ENCODE results near the gene RAB3IL1.

The RAB3IL1 gene

GRCh38 chr11:61910187-61911127, 6.9 kb downstream of the RAB3IL1 start:
- Mint-ChIP-seq H3K4me3 (no peak overlapping the region), H3K27me3 (peaks cover 18% of the 10 kb centered on the region), H3K9me3 (no peaks in the 10 kb centered on the region), H3K36me3 (no peaks in the 10 kb centered on the region), H3K4me1 (no peaks in the 10 kb centered on the region), H3K27ac (no peak overlapping the region)
- no peak for DNase-seq
- CTCF ChIA-PET = interaction anchor here (0.7 to 1.9 kb wide), 5 partner anchors 9 to 172 kb away, joined by 3 to 10 read pairs (median 4); no protein-coding TSS in a partner anchor

- H3K4me3 Mint-ChIP-seq = no peak overlapping the region
- CTCF ChIA-PET = interaction anchor here (0.8 to 1.9 kb wide), 6 partner anchors 10 to 199 kb away, joined by 3 to 10 read pairs (median 4); no protein-coding TSS in a partner anchor
- H3K27me3 Mint-ChIP-seq = peaks cover 8% of the 10 kb centered on the region
- H3K9me3 Mint-ChIP-seq = no peaks in the 10 kb centered on the region
- no peaks in the 10 kb centered on the region for H3K36me3 Mint-ChIP-seq
- no peaks in the 10 kb centered on the region for H3K4me1 Mint-ChIP-seq
- no peak overlapping the region for H3K27ac Mint-ChIP-seq
- DNase-seq = no peak
Observed at GRCh38 chr11:61908730-61909316, 8.5 kb downstream of the RAB3IL1 start.

GRCh38 chr11:61907871-61908729, 9.3 kb downstream of the RAB3IL1 start:
- Mint-ChIP-seq H3K9me3 (no peaks in the 10 kb centered on the region), H3K4me1 (no peaks in the 10 kb centered on the region), H3K4me3 (no peak overlapping the region), H3K27ac (no peak overlapping the region), H3K27me3 (peaks cover 9% of the 10 kb centered on the region), H3K36me3 (no peaks in the 10 kb centered on the region)
- CTCF ChIA-PET = interaction anchor here (0.8 to 1.9 kb wide), 6 partner anchors 9 to 200 kb away, joined by 3 to 10 read pairs (median 4); no protein-coding TSS in a partner anchor
- no peak for DNase-seq

GRCh38 chr11:61907282-61907681, 10.1 kb downstream of the RAB3IL1 start:
- H3K27me3 Mint-ChIP-seq = peaks cover 9% of the 10 kb centered on the region
- no peaks in the 10 kb centered on the region for H3K4me1 Mint-ChIP-seq
- H3K4me3 Mint-ChIP-seq = no peak overlapping the region
- no peaks in the 10 kb centered on the region for H3K36me3 Mint-ChIP-seq
- CTCF ChIA-PET = interaction anchor here (0.9 to 1.9 kb wide), 2 partner anchors 8 to 40 kb away, joined by 3 to 9 read pairs; no protein-coding TSS in a partner anchor
- H3K27ac Mint-ChIP-seq = no peak overlapping the region
- no peak for DNase-seq
- no peaks in the 10 kb centered on the region for H3K9me3 Mint-ChIP-seq

- H3K9me3 Mint-ChIP-seq = no peaks in the 10 kb centered on the region
Observed at GRCh38 chr11:61906522-61906909, 10.8 kb downstream of the RAB3IL1 start.

GRCh38 chr11:61905801-61906521, 11.4 kb downstream of the RAB3IL1 start:
- Mint-ChIP-seq H3K4me3 (no peak overlapping the region), H3K27me3 (peaks cover 9% of the 10 kb centered on the region), H3K36me3 (no peaks in the 10 kb centered on the region), H3K27ac (no peak overlapping the region), H3K9me3 (no peaks in the 10 kb centered on the region), H3K4me1 (no peaks in the 10 kb centered on the region)
- DNase-seq = no peak
- CTCF ChIA-PET = interaction anchor here (1.2 kb wide), 1 partner anchor 176 kb away, joined by 4 read pairs; no protein-coding TSS in a partner anchor

More at GRCh38 chr11:61906522-61906909, 10.8 kb downstream of the RAB3IL1 start:
- Mint-ChIP-seq H3K4me1 (no peaks in the 10 kb centered on the region), H3K36me3 (no peaks in the 10 kb centered on the region), H3K27me3 (peaks cover 9% of the 10 kb centered on the region), H3K27ac (no peak overlapping the region), H3K4me3 (no peak overlapping the region)
- no peak for DNase-seq
- CTCF ChIA-PET = no interaction called here

- CTCF ChIA-PET = interaction anchor here (1.2 to 10.4 kb wide), 2 partner anchors 43 to 177 kb away, joined by 4 to 176 read pairs; partner anchors contain the start of gene BEST1
- Mint-ChIP-seq H3K27me3 (peaks cover 9% of the 10 kb centered on the region), H3K4me1 (no peaks in the 10 kb centered on the region), H3K36me3 (no peaks in the 10 kb centered on the region), H3K4me3 (no peak overlapping the region), H3K27ac (no peak overlapping the region), H3K9me3 (no peaks in the 10 kb centered on the region)
- DNase-seq = no peak
Observed at GRCh38 chr11:61905067-61905696, 12.2 kb downstream of the RAB3IL1 start.

- CTCF ChIA-PET = interaction anchor here (0.5 to 10.4 kb wide), 4 partner anchors 44 to 1869 kb away, joined by 3 to 261 read pairs (median 90); partner anchors contain the start of gene BEST1
- H3K27me3 Mint-ChIP-seq = peaks cover 9% of the 10 kb centered on the region
- H3K27ac Mint-ChIP-seq = no peak overlapping the region
- no peaks in the 10 kb centered on the region for H3K4me1 Mint-ChIP-seq
- no peaks in the 10 kb centered on the region for H3K9me3 Mint-ChIP-seq
- H3K4me3 Mint-ChIP-seq = no peak overlapping the region
- H3K36me3 Mint-ChIP-seq = no peaks in the 10 kb centered on the region
- DNase-seq = no peak
Observed at GRCh38 chr11:61904539-61905048, 12.8 kb downstream of the RAB3IL1 start.

- H3K27me3 Mint-ChIP-seq = peaks cover 9% of the 10 kb centered on the region
- H3K4me1 Mint-ChIP-seq = peaks cover 4% of the 10 kb centered on the region
- no peak overlapping the region for H3K27ac Mint-ChIP-seq
- H3K9me3 Mint-ChIP-seq = no peaks in the 10 kb centered on the region
- CTCF ChIA-PET = interaction anchor here (0.6 to 10.4 kb wide), 6 partner anchors 31 to 425 kb away, joined by 3 to 261 read pairs (median 5); partner anchors contain the start of gene BEST1
- no peaks in the 10 kb centered on the region for H3K36me3 Mint-ChIP-seq
- DNase-seq = no peak
- no peak overlapping the region for H3K4me3 Mint-ChIP-seq
Observed at GRCh38 chr11:61903845-61904244, 13.5 kb downstream of the RAB3IL1 start.

- CTCF ChIA-PET = interaction anchor here (1.6 to 10.4 kb wide), 4 partner anchors 46 to 206 kb away, joined by 6 to 261 read pairs (median 96); partner anchors contain the start of gene BEST1
- Mint-ChIP-seq H3K4me3 (no peak overlapping the region), H3K9me3 (no peaks in the 10 kb centered on the region), H3K27me3 (peaks cover 9% of the 10 kb centered on the region), H3K27ac (no peak overlapping the region), H3K36me3 (no peaks in the 10 kb centered on the region), H3K4me1 (peaks cover 6% of the 10 kb centered on the region)
- DNase-seq = no peak
Observed at GRCh38 chr11:61902313-61902712, 15.1 kb downstream of the RAB3IL1 start.

- no peaks in the 10 kb centered on the region for H3K36me3 Mint-ChIP-seq
- H3K9me3 Mint-ChIP-seq = no peaks in the 10 kb centered on the region
- H3K4me3 Mint-ChIP-seq = no peak overlapping the region
- H3K27ac Mint-ChIP-seq = no peak overlapping the region
- peaks cover 12% of the 10 kb centered on the region for H3K27me3 Mint-ChIP-seq
- no peak for DNase-seq
- CTCF ChIA-PET = interaction anchor here (1.1 to 10.4 kb wide), 4 partner anchors 47 to 206 kb away, joined by 3 to 261 read pairs (median 96); partner anchors contain the start of gene BEST1
- H3K4me1 Mint-ChIP-seq = peaks cover 6% of the 10 kb centered on the region
Observed at GRCh38 chr11:61901397-61901796, 16.0 kb downstream of the RAB3IL1 start.

- H3K4me3 Mint-ChIP-seq = no peak overlapping the region
- H3K27ac Mint-ChIP-seq = no peak overlapping the region
Observed at GRCh38 chr11:61900251-61900650, 17.1 kb downstream of the RAB3IL1 start.

More at GRCh38 chr11:61900251-61900650, 17.1 kb downstream of the RAB3IL1 start:
- Mint-ChIP-seq H3K27me3 (peaks cover 18% of the 10 kb centered on the region), H3K36me3 (no peaks in the 10 kb centered on the region), H3K4me1 (peaks cover 6% of the 10 kb centered on the region), H3K9me3 (no peaks in the 10 kb centered on the region)
- no peak for DNase-seq
- CTCF ChIA-PET = interaction anchor here (1.0 to 10.4 kb wide), 8 partner anchors 8 to 208 kb away, joined by 3 to 261 read pairs (median 6); partner anchors contain the start of gene BEST1

Measured in activated naive CD4-positive, alpha-beta T cell treated with anti-CD3 and anti-CD28 coated beads, Interleukin-2, amount 10 ng/mL, durations not matched to agents 7 days and 5 days (primary cell).